Measurements from ENCODE around the gene SLC34A1.
"Not testable (repeated sequence)": the region's sequence is repeated elsewhere in the genome, so short reads cannot be mapped to it uniquely, and the experiment has no call there.

The SLC34A1 gene

DNA sequence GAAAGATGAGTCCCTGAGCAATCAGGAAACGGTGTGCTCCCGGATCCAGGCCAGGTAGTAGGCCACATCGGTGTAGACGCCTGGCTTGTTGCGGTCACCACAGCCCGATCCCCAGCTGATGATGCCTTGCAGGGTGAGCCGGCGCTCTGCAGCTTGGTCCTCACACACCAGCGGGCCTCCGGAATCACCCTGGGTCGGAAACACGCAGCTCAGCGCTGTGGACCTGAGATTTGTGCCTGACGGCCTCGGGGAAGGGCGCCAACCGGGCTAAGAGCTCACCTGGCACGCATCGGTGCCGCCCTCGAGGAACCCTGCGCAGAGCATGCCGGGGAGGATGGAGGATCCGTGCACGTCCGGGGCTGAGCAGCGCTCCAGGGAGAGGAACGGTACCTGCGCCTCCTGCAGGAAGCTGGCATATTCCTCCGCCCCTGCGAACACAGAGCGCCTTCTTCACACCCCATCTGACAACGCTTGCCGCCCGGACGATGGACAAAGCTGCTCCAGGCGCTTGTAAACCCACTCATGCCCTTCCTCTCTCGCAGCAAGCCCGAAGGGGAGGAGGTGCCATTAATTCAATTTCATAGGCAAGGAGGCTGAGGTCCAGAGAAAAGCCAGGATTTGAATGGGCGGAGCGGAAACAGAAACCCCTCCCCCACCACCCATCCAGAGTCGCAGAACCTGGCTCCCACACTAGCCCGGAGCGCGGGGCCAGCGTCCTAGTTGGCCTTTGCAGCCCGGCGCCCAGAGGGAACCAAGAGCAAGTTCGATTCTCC lies 18.2 kb downstream of the SLC34A1 start:
- ATAC-seq: no peak
- H3K36me3 Mint-ChIP-seq: no peaks in the 10 kb centered on the region

DNA sequence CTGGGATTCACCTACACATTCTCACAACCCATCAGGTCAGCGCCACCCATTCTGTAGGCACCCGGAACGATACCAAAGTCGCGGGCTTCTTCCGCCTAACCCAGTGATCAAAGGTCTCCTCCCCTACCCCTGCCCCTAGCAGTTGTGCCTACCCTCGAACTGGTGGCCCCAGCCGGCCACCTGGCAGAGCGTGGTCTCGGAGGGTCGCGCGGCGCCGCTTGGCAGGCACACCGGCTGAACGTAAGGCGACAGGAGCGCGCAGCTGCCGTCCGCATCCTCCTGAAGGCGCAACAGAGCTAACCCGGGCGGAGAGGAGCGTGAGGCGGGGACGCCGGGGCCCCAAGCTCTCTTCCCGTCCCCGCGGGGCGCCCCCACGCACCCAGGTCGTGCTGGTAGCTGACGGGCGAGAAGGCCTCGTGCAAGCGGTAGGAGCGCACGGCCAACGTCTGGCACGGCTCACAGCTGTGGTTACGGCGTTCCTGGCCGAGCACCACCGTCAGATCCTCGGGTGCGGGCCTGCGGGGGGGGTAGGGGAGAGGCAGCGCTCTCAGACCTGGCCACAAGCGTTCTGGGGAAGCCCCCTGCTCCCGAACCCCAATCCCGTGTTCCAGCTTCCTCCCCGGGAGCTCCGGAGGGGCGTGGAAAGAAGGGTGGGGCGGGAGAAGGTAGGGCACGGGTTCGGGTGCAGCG lies 19.0 kb downstream of the SLC34A1 start:
- Mint-ChIP-seq H3K4me3 (peak overlapping the region; percentile 77), H3K9me3 (no peaks in the 10 kb centered on the region), H3K27ac (peak overlapping the region; percentile 27), H3K36me3 (no peaks in the 10 kb centered on the region), H3K4me1 (peaks cover 43% of the 10 kb centered on the region), H3K27me3 (peaks cover 27% of the 10 kb centered on the region)
- ATAC-seq: peak; percentile 9

More for the DNA sequence above, 18.2 kb downstream of the SLC34A1 start:
- Mint-ChIP-seq H3K4me3 (peak overlapping the region; percentile 77), H3K4me1 (peaks cover 43% of the 10 kb centered on the region), H3K27ac (peak overlapping the region; percentile 27), H3K27me3 (peaks cover 27% of the 10 kb centered on the region), H3K9me3 (no peaks in the 10 kb centered on the region)

DNA sequence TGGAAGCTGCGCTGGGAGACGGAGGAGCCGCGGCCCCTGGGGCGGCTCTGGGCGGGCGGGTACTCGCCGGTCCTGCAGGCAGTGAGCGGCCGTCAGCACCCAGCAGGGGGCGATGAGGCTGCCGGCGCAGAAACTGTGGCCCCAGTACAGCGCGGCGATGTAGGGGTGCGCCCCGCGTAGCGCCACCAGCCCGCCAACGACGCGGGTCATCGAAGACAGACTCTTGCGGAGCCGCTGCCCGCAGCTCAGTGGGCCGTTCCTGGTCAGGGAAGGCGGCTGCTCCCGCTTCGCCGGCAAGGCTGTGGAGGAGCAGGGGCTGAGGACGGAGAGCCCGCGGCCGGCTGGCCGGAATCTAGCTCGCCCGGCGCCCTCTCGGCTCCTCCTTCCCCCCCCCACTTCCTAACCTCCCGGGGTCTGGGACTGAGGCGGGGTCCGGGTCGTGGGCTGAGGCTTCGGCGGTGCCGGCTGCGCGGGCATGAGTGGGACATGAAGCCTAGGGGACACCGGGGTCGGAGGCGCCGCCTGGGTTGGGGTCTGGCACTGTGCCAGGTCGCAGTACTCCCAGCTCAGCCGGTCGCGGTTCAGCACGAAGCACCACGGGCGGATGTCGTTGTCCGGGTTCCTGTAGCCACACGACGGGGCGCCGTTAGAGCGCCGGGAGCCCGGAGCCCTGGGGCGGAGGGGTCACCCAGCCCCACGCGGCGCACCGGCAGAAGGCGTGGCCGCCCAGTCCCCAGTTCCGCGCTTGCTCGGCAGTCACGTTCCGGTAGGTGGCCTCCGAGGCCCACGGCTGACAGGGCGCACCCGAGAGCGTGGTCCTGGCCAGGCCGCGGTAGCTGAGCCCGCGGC lies 19.8 kb downstream of the SLC34A1 start:
- Mint-ChIP-seq H3K4me3 (peak overlapping the region; percentile 77), H3K4me1 (peaks cover 43% of the 10 kb centered on the region)

DNA sequence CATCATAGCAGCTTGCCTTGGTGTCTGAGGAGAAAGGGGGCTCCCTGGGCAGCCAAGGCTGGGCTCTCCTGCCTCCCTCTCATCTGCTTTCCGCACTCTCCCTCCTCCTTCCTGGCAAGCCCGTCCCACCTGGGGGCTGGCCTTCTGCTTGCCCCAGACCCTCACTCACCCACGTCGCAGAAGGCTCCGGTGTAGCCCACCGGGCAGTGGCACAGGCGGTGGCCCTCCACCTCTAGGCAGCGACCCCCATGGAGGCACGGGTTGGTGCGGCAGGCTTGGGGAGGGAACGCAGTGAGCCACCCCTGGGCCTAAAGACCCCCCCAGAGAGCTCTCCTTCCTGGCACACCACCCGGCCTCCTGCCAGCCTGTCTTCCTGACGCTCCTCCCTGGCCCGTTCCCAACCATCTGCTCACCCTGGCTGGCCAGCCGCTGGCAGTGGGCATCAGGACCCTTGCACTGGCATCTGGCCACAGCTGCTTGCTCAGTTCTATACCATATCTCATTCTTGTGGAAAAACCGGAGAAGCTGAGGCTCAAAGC lies 20.5 kb downstream of the SLC34A1 start:
- no peak for ATAC-seq
- Mint-ChIP-seq H3K9me3 (no peaks in the 10 kb centered on the region), H3K4me1 (peaks cover 43% of the 10 kb centered on the region), H3K4me3 (peak overlapping the region; percentile 77), H3K36me3 (no peaks in the 10 kb centered on the region), H3K27ac (peak overlapping the region; percentile 51), H3K27me3 (peaks cover 27% of the 10 kb centered on the region)

More for the DNA sequence above, 19.8 kb downstream of the SLC34A1 start:
- H3K27ac Mint-ChIP-seq: peak overlapping the region; percentile 27
- H3K36me3 Mint-ChIP-seq: no peaks in the 10 kb centered on the region
- ATAC-seq: peak; percentile 92
- no peaks in the 10 kb centered on the region for H3K9me3 Mint-ChIP-seq
- H3K27me3 Mint-ChIP-seq: peaks cover 27% of the 10 kb centered on the region

DNA sequence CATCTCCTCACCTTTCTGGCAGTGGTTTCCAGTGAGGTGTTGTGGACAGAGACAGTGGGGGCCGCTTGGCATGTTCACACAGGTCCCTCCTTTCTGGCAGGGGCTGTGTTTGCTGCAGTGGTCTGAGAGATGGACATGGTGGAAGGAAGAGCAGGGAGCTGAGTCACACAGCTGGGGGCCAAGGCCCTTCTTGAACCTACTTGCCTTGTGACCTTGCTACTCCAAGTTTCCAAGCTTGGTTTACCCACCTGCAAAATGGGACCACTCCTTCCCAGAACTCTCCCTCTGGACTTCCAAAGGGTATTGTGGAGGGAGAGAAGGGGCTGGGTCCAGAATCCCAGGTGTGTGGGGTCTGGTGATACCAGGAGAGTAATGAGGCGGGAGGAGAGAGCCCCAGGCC lies 21.1 kb downstream of the SLC34A1 start:
- Mint-ChIP-seq H3K27ac (peak overlapping the region; percentile 51), H3K9me3 (no peaks in the 10 kb centered on the region), H3K4me3 (peak overlapping the region; percentile 77), H3K27me3 (peaks cover 27% of the 10 kb centered on the region), H3K4me1 (peaks cover 43% of the 10 kb centered on the region), H3K36me3 (no peaks in the 10 kb centered on the region)
- ATAC-seq: no peak

- H3K36me3 Mint-ChIP-seq: no peaks in the 10 kb centered on the region
- peak overlapping the region; percentile 51 for H3K27ac Mint-ChIP-seq
- peaks cover 27% of the 10 kb centered on the region for H3K27me3 Mint-ChIP-seq
- no peaks in the 10 kb centered on the region for H3K9me3 Mint-ChIP-seq
- H3K4me3 Mint-ChIP-seq: no peak overlapping the region
- peak; percentile 72 for ATAC-seq
- peaks cover 43% of the 10 kb centered on the region for H3K4me1 Mint-ChIP-seq
Observed at GRCh38 chr5:177405805-177406204, 21.6 kb downstream of the SLC34A1 start.

- Mint-ChIP-seq H3K4me1 (peaks cover 32% of the 10 kb centered on the region), H3K9me3 (no peaks in the 10 kb centered on the region), H3K27me3 (no peaks in the 10 kb centered on the region), H3K36me3 (no peaks in the 10 kb centered on the region), H3K4me3 (no peak within 1 kb of the TSS), H3K27ac (no peak within 1 kb of the TSS)
- ATAC-seq: no peak
Observed at GRCh38 chr5:177409043-177409801, 25.0 kb downstream of the SLC34A1 start, which contains the start of gene F12. TSS of gene F12 (minus strand) at chr5:177409564. CDS start at chr5:177409527, 37 bp downstream.

- peaks cover 18% of the 10 kb centered on the region for H3K4me1 Mint-ChIP-seq
- no peak overlapping the region for H3K27ac Mint-ChIP-seq
- ATAC-seq: no peak
- H3K27me3 Mint-ChIP-seq: no peaks in the 10 kb centered on the region
- H3K36me3 Mint-ChIP-seq: no peaks in the 10 kb centered on the region
- no peaks in the 10 kb centered on the region for H3K9me3 Mint-ChIP-seq
- H3K4me3 Mint-ChIP-seq: no peak overlapping the region
Observed at GRCh38 chr5:177410575-177410974, 26.3 kb downstream of the SLC34A1 start.

- Mint-ChIP-seq H3K27me3 (no peaks in the 10 kb centered on the region), H3K4me3 (peak overlapping the region; percentile 41), H3K9me3 (no peaks in the 10 kb centered on the region), H3K27ac (no peak overlapping the region), H3K4me1 (peaks cover 10% of the 10 kb centered on the region), H3K36me3 (no peaks in the 10 kb centered on the region)
- peak; percentile 55 for ATAC-seq
Observed at GRCh38 chr5:177412603-177413233, 28.5 kb downstream of the SLC34A1 start.

GRCh38 chr5:177414481-177414880 lies 30.2 kb downstream of the SLC34A1 start:
- Mint-ChIP-seq H3K36me3 (no peaks in the 10 kb centered on the region), H3K27ac (no peak overlapping the region), H3K4me3 (no peak overlapping the region), H3K9me3 (no peaks in the 10 kb centered on the region), H3K4me1 (peaks cover 10% of the 10 kb centered on the region), H3K27me3 (no peaks in the 10 kb centered on the region)
- ATAC-seq: no peak

- not testable (repeated sequence) for H3K36me3 Mint-ChIP-seq, ATAC-seq, H3K27me3 Mint-ChIP-seq, H3K27ac Mint-ChIP-seq, H3K9me3 Mint-ChIP-seq, H3K4me3 Mint-ChIP-seq, H3K4me1 Mint-ChIP-seq
Observed at GRCh38 chr5:177417081-177417480, 32.8 kb downstream of the SLC34A1 start.

- Mint-ChIP-seq H3K27ac (no peak overlapping the region), H3K4me3 (no peak overlapping the region), H3K27me3 (no peaks in the 10 kb centered on the region), H3K36me3 (no peaks in the 10 kb centered on the region), H3K9me3 (no peaks in the 10 kb centered on the region), H3K4me1 (no peaks in the 10 kb centered on the region)
- no peak for ATAC-seq
Observed at GRCh38 chr5:177419046-177419445, 34.8 kb downstream of the SLC34A1 start.

- H3K4me3 Mint-ChIP-seq, H3K27ac Mint-ChIP-seq, ATAC-seq, H3K4me1 Mint-ChIP-seq, H3K9me3 Mint-ChIP-seq, H3K27me3 Mint-ChIP-seq, H3K36me3 Mint-ChIP-seq: not testable (repeated sequence)
Observed at GRCh38 chr5:177420472-177420871, 36.2 kb downstream of the SLC34A1 start.

Measured in stimulated activated memory B cell treated with anti-CD40 and anti-IgM and Interleukin-4, amounts not matched to agents 10 μg/mL and 1 μg/mL and 100 μg/mL, for 72 hours (primary cell).